CD1c-positive myeloid dendritic cell (primary cell): ENCODE measurements around the gene HNRNPA1L2.
A peak's percentile ranks its signal among the peaks of the same experiment; 100 is the strongest.
"Not testable (repeated sequence)": the region's sequence is repeated elsewhere in the genome, so short reads cannot be mapped to it uniquely, and the experiment has no call there.

ENCODE experiments used
- DNase-seq: peaks from one replicate; pipeline ENCODE4 v3.0.0-alpha.2; 2016; ENCODE audit errors: extremely low spot score

The HNRNPA1L2 gene

GRCh38 chr13:52642131-52642530 lies at the start of gene HNRNPA1L2:
TSS of gene HNRNPA1L2 (plus strand) at chr13:52642431. CDS start at chr13:52642493, 62 bp downstream.
- DNase-seq: no peak

GRCh38 chr13:52593175-52593574 lies 49.1 kb upstream of the HNRNPA1L2 start:
- DNase-seq: not testable (repeated sequence)

- DNase-seq: not testable (repeated sequence)
Measured at GRCh38 chr13:52593812-52594211, 48.4 kb upstream of the HNRNPA1L2 start.

GRCh38 chr13:52594295-52594694 lies 47.9 kb upstream of the HNRNPA1L2 start:
- DNase-seq: not testable (repeated sequence)

GRCh38 chr13:52597676-52598075 lies 44.6 kb upstream of the HNRNPA1L2 start:
- no peak for DNase-seq

GRCh38 chr13:52599037-52599847 lies 43.0 kb upstream of the HNRNPA1L2 start:
- no peak for DNase-seq

- peak; percentile 12 for DNase-seq
Measured at GRCh38 chr13:52599848-52600603, 42.2 kb upstream of the HNRNPA1L2 start.

- no peak for DNase-seq
Measured at GRCh38 chr13:52600666-52601065, 41.6 kb upstream of the HNRNPA1L2 start.

- not testable (repeated sequence) for DNase-seq
Measured at GRCh38 chr13:52603316-52603715, 38.9 kb upstream of the HNRNPA1L2 start.

- DNase-seq: not testable (repeated sequence)
Measured at GRCh38 chr13:52606126-52606525, 36.1 kb upstream of the HNRNPA1L2 start.

- DNase-seq: not testable (repeated sequence)
Measured at GRCh38 chr13:52606795-52607194, 35.4 kb upstream of the HNRNPA1L2 start.

GRCh38 chr13:52608184-52608583 lies 34.0 kb upstream of the HNRNPA1L2 start:
- not testable (repeated sequence) for DNase-seq

GRCh38 chr13:52609013-52609606 lies 33.1 kb upstream of the HNRNPA1L2 start:
- peak; percentile 45 for DNase-seq

- not testable (repeated sequence) for DNase-seq
Measured at GRCh38 chr13:52610158-52610557, 32.1 kb upstream of the HNRNPA1L2 start.

GRCh38 chr13:52615134-52615801 lies 27.0 kb upstream of the HNRNPA1L2 start:
- no peak for DNase-seq

GRCh38 chr13:52615812-52616211 lies 26.4 kb upstream of the HNRNPA1L2 start:
- DNase-seq: no peak

GRCh38 chr13:52617070-52618060 lies 24.9 kb upstream of the HNRNPA1L2 start:
- DNase-seq: peak; percentile 78

- not testable (repeated sequence) for DNase-seq
Measured at GRCh38 chr13:52631083-52631690, 11.0 kb upstream of the HNRNPA1L2 start.

- no peak for DNase-seq
Measured at GRCh38 chr13:52638666-52639328, 3.4 kb upstream of the HNRNPA1L2 start.

GRCh38 chr13:52644108-52644507 lies 1.9 kb downstream of the HNRNPA1L2 start:
- no peak for DNase-seq
